ENCODE data around the gene FBXO41.

FBXO41 gene

GRCh38 chr2:73225513-73226360 is 58.5 kb downstream of the FBXO41 start:
- H3K4me3 ChIP-seq (ENCODE audit: low read depth, low read length), result no peak overlapping the region
- no peaks in the 10 kb centered on the region for H3K9me3 ChIP-seq (ENCODE audit: control insufficient read depth, insufficient read depth, low read depth, low read length)
- no peak overlapping the region for H3K27ac ChIP-seq (ENCODE audit: extremely low read depth, low read depth, low read length)
- no peaks in the 10 kb centered on the region for H3K4me1 ChIP-seq (ENCODE audit: control insufficient read depth, insufficient read depth, low read length)
- ChIA-PET POLR2A (interaction anchor here (1.8 kb wide), 1 partner anchor 8 kb away, joined by 13 read pairs; the partner anchor contains the start of genes CCT7 and PRADC1), CTCF (interaction anchor here (1.0 kb wide), 1 partner anchor 46 kb away, joined by 3 read pairs; no protein-coding TSS in a partner anchor)
- no peak for TF ChIP-seq ZBTB10 (tag by site-specific recombination; IDR thresholded peaks at IDR 0.05)
- TF ChIP-seq ZNF513 (tag by site-specific recombination; IDR thresholded peaks at IDR 0.05), result peak; percentile 68
- H3K36me3 ChIP-seq (ENCODE audit: control insufficient read depth in 2 of 2, insufficient read depth in 1 of 2, low read length in 2 of 2), result peaks cover 0 to 86% of the 10 kb centered on the region in 2 experiments; a peak in 1 of 3 replicates

- ChIA-PET CTCF (interaction anchor here (1.1 kb wide), 1 partner anchor 12 kb away, joined by 4 read pairs; no protein-coding TSS in a partner anchor), POLR2A (interaction anchor here (1.8 kb wide), 1 partner anchor 10 kb away, joined by 13 read pairs; the partner anchor contains the start of genes CCT7 and PRADC1)
- peaks cover 0 to 94% of the 10 kb centered on the region in 2 experiments; a peak in 1 of 3 replicates for H3K36me3 ChIP-seq (ENCODE audit: control insufficient read depth in 2 of 2, insufficient read depth in 1 of 2, low read length in 2 of 2)
- H3K4me1 ChIP-seq (ENCODE audit: control insufficient read depth, insufficient read depth, low read length), result no peaks in the 10 kb centered on the region
- no peak overlapping the region for H3K27ac ChIP-seq (ENCODE audit: extremely low read depth, low read depth, low read length)
- H3K4me3 ChIP-seq (ENCODE audit: low read depth, low read length), result no peak overlapping the region
- TF ChIP-seq GLI4 (tag by site-specific recombination; IDR thresholded peaks at IDR 0.05), result no peak
- no peak for TF ChIP-seq BCL11B (tag by site-specific recombination; IDR thresholded peaks at IDR 0.05; ENCODE audit: low read depth)
- no peak for TF ChIP-seq MYNN (tag by site-specific recombination; IDR thresholded peaks at IDR 0.05; ENCODE audit: borderline replicate concordance)
- no peak for TF ChIP-seq ZNF530 (tag by site-specific recombination; IDR thresholded peaks at IDR 0.05; ENCODE audit: low read depth)
- no peak for TF ChIP-seq TRIM28 (IDR thresholded peaks at IDR 0.05; ENCODE audit: borderline replicate concordance, low read length)
- no peak for TF ChIP-seq ZSCAN5A (tag by site-specific recombination; IDR thresholded peaks at IDR 0.05)
- TF ChIP-seq ZNF670 (tag by site-specific recombination; IDR thresholded peaks at IDR 0.05; ENCODE audit: low read depth), result no peak
- no peak for TF ChIP-seq ZNF623 (tag by site-specific recombination; IDR thresholded peaks at IDR 0.05)
- H3K9me3 ChIP-seq (ENCODE audit: control insufficient read depth, insufficient read depth, low read depth, low read length), result no peaks in the 10 kb centered on the region
Observed at GRCh38 chr2:73223821-73224220, 60.5 kb downstream of the FBXO41 start.

GRCh38 chr2:73218298-73218697 is 66.0 kb downstream of the FBXO41 start:
- Histone ChIP-seq H3K36me3 (ENCODE audit: control insufficient read depth in 2 of 2, insufficient read depth in 1 of 2, low read length in 2 of 2) (peaks cover 0 to 42% of the 10 kb centered on the region in 2 experiments; a peak in 1 of 3 replicates), H3K4me3 (ENCODE audit: low read depth, low read length) (no peak overlapping the region), H3K9me3 (ENCODE audit: control insufficient read depth, insufficient read depth, low read depth, low read length) (no peaks in the 10 kb centered on the region), H3K27ac (ENCODE audit: extremely low read depth, low read depth, low read length) (no peak overlapping the region), H3K4me1 (ENCODE audit: control insufficient read depth, insufficient read depth, low read length) (no peaks in the 10 kb centered on the region)
- ChIA-PET POLR2A (interaction anchor here (2.6 kb wide), 1 partner anchor 15 kb away, joined by 20 read pairs; the partner anchor contains the start of genes CCT7 and PRADC1), CTCF (interaction anchor here (0.6 to 1.2 kb wide), 3 partner anchors 41 to 717 kb away, joined by 3 to 5 read pairs (median 5); no protein-coding TSS in a partner anchor)
- no peak for TF ChIP-seq ZNF521 (tag by site-specific recombination; IDR thresholded peaks at IDR 0.05)
- TF ChIP-seq ZNF658 (tag by site-specific recombination; IDR thresholded peaks at IDR 0.05), result no peak

Data from HEK293 (cell line).